ENCODE measurements around the gene ARMCX4.

ARMCX4 gene

GRCh38 chrX:101478366-101478765, 6.9 kb upstream of the ARMCX4 start:
- no peak for DNase-seq (ENCODE audit: low read depth in 1 of 2, low spot score in 1 of 2)
- no peak overlapping the region for H3K27ac ChIP-seq (replicated peaks)
- TF ChIP-seq POLR2AphosphoS5 (IDR thresholded peaks at IDR 0.05; ENCODE audit: low read depth): no peak
- no peak for TF ChIP-seq SPI1 (IDR thresholded peaks at IDR 0.05; ENCODE audit: borderline replicate concordance, low read depth)
- no peak for TF ChIP-seq GABPA (IDR thresholded peaks at IDR 0.05; ENCODE audit: low read depth)
- TF ChIP-seq CTCF (IDR thresholded peaks at IDR 0.05; ENCODE audit: insufficient read depth, low read length): no peak
- TF ChIP-seq REST (IDR thresholded peaks at IDR 0.05; ENCODE audit: insufficient replicate concordance, low read depth): no peak
- H3K4me3 ChIP-seq (replicated peaks; ENCODE audit: insufficient read depth, low read length): no peak overlapping the region
- H3K27me3 ChIP-seq (ENCODE audit: insufficient read depth, poor library complexity, severe bottlenecking): no peaks in the 10 kb centered on the region

GRCh38 chrX:101482296-101482695, 3.0 kb upstream of the ARMCX4 start:
- H3K27me3 ChIP-seq (ENCODE audit: insufficient read depth, poor library complexity, severe bottlenecking): peaks cover 2% of the 10 kb centered on the region

GRCh38 chrX:101483705-101484104, 1.6 kb upstream of the ARMCX4 start:
- no peak for DNase-seq (ENCODE audit: low read depth in 1 of 2, low spot score in 1 of 2)
- Histone ChIP-seq H3K27me3 (ENCODE audit: insufficient read depth, poor library complexity, severe bottlenecking) (peaks cover 2% of the 10 kb centered on the region), H3K27ac (replicated peaks) (no peak overlapping the region), H3K4me3 (replicated peaks; ENCODE audit: insufficient read depth, low read length) (no peak overlapping the region)
- TF ChIP-seq CTCF (IDR thresholded peaks at IDR 0.05; ENCODE audit: insufficient read depth, low read length) (no peak), GABPA (IDR thresholded peaks at IDR 0.05; ENCODE audit: low read depth) (no peak), SPI1 (IDR thresholded peaks at IDR 0.05; ENCODE audit: borderline replicate concordance, low read depth) (no peak), POLR2AphosphoS5 (IDR thresholded peaks at IDR 0.05; ENCODE audit: low read depth) (no peak), REST (IDR thresholded peaks at IDR 0.05; ENCODE audit: insufficient replicate concordance, low read depth) (no peak)

More at GRCh38 chrX:101482296-101482695, 3.0 kb upstream of the ARMCX4 start:
- no peak overlapping the region for H3K4me3 ChIP-seq (replicated peaks; ENCODE audit: insufficient read depth, low read length)
- no peak for DNase-seq (ENCODE audit: low read depth in 1 of 2, low spot score in 1 of 2)
- no peak for TF ChIP-seq REST (IDR thresholded peaks at IDR 0.05; ENCODE audit: insufficient replicate concordance, low read depth)
- no peak for TF ChIP-seq POLR2AphosphoS5 (IDR thresholded peaks at IDR 0.05; ENCODE audit: low read depth)
- TF ChIP-seq GABPA (IDR thresholded peaks at IDR 0.05; ENCODE audit: low read depth): no peak
- TF ChIP-seq SPI1 (IDR thresholded peaks at IDR 0.05; ENCODE audit: borderline replicate concordance, low read depth): no peak
- TF ChIP-seq CTCF (IDR thresholded peaks at IDR 0.05; ENCODE audit: insufficient read depth, low read length): no peak
- no peak overlapping the region for H3K27ac ChIP-seq (replicated peaks)
